CD14-positive monocyte (primary cell): Measurements from ENCODE around the gene MRPL54. TPM values are rescaled to one million over a fixed set of nuclear protein-coding genes. Genes with fewer than 3 reads are reported as not detected.
"Not testable (repeated sequence)": the region's sequence is repeated elsewhere in the genome, so short reads cannot be mapped to it uniquely, and the experiment has no call there.

ENCODE experiments used
- DNase-seq, 3 donors: peaks; one replicate each; pipeline ENCODE4 v3.0.0-alpha.2; 2011 to 2022
- H2AFZ ChIP-seq: 2 replicates; pipeline ENCODE4 v1.6.0; 2012; ENCODE audit warnings: mild to moderate bottlenecking, low read depth, low read length, inconsistent platforms; ENCODE audit not compliant: insufficient read depth, poor library complexity, severe bottlenecking
- H3K27ac ChIP-seq, 2 donors: 1 replicate in 1 of 2; 2 replicates in 1 of 2; pipeline ENCODE4 v1.5.1; 2012 to 2013; ENCODE audit warnings: low read length in 2 of 2, control low read depth in 1 of 2, inconsistent platforms in 1 of 2, low read depth in 1 of 2, mild to moderate bottlenecking in 1 of 2
- H3K27me3 ChIP-seq, 2 donors: one replicate each; pipeline versions ENCODE4 v1.6.0 to v1.6.1; 2011 to 2013; ENCODE audit warnings: low read length in 2 of 2; ENCODE audit not compliant: control insufficient read depth in 2 of 2, insufficient read depth in 2 of 2
- H3K36me3 ChIP-seq, 2 donors: replicated peaks in 1 of 2; 1 replicate in 1 of 2; 2 replicates in 1 of 2; pipeline versions ENCODE4 v1.5.1 to v1.6.1; 2012 to 2013; ENCODE audit warnings: low read length in 2 of 2, control low read depth in 1 of 2, inconsistent platforms in 1 of 2, mild to moderate bottlenecking in 1 of 2; ENCODE audit not compliant: insufficient read depth in 2 of 2, control insufficient read depth in 1 of 2
- H3K4me1 ChIP-seq, 2 donors: 1 replicate in 1 of 2; 2 replicates in 1 of 2; pipeline versions ENCODE4 v1.5.1 to v1.6.1; 2012 to 2013; ENCODE audit warnings: low read length in 2 of 2, control low read depth in 1 of 2, inconsistent platforms in 1 of 2, mild to moderate bottlenecking in 1 of 2, moderate library complexity in 1 of 2; ENCODE audit not compliant: insufficient read depth in 2 of 2, control insufficient read depth in 1 of 2
- H3K4me2 ChIP-seq: replicated peaks from 2 replicates; pipeline ENCODE3; 2012; ENCODE audit warnings: low read length, moderate library complexity, mild to moderate bottlenecking; ENCODE audit not compliant: poor library complexity, severe bottlenecking; ENCODE audit errors: extremely low read depth
- H3K4me3 ChIP-seq, 3 experiments: fragments of 200-600 bp in 1 of 3; sonication (generic) in 1 of 3; replicated peaks in 1 of 3; 1 replicate in 2 of 3; 2 replicates in 1 of 3; pipeline ENCODE4 v1.5.1; 2011 to 2013; ENCODE audit warnings: low read length in 3 of 3, mild to moderate bottlenecking in 3 of 3, control low read depth in 2 of 3, low read depth in 2 of 3, inconsistent platforms in 1 of 3, moderate library complexity in 1 of 3
- H3K79me2 ChIP-seq: 2 replicates; pipeline ENCODE4 v1.6.0; 2012; ENCODE audit warnings: mild to moderate bottlenecking, control low read depth, inconsistent platforms, low read length, moderate library complexity; ENCODE audit not compliant: insufficient read depth
- H3K9ac ChIP-seq: 2 replicates; pipeline ENCODE4 v1.6.0; 2017; ENCODE audit warnings: low read length, mild to moderate bottlenecking; ENCODE audit not compliant: insufficient read depth, poor library complexity, severe bottlenecking
- H3K9me3 ChIP-seq, 2 donors: replicated peaks in 1 of 2; 1 replicate in 1 of 2; 2 replicates in 1 of 2; pipeline versions ENCODE4 v1.5.1 to v1.6.1; 2012 to 2013; ENCODE audit warnings: low read length in 2 of 2, control low read depth in 1 of 2; ENCODE audit not compliant: control insufficient read depth in 1 of 2, insufficient read depth in 1 of 2
- H4K20me1 ChIP-seq: 2 replicates; pipeline ENCODE4 v1.6.0; 2012; ENCODE audit warnings: mild to moderate bottlenecking, low read length, control low read depth, moderate library complexity; ENCODE audit not compliant: insufficient read depth
- H3K27ac Mint-ChIP-seq, 7 donors: one replicate each; pipeline ENCODE4 v1.8.0; 2020; ENCODE audit warnings: mild to moderate bottlenecking in 7 of 7, mixed read lengths in 7 of 7, moderate library complexity in 6 of 7, inconsistent platforms in 2 of 7
- H3K27me3 Mint-ChIP-seq, 3 donors: one replicate each; pipeline ENCODE4 v1.8.0; 2021 to 2022; ENCODE audit warnings: low read depth in 3 of 3, mild to moderate bottlenecking in 3 of 3, mixed read lengths in 3 of 3, moderate library complexity in 3 of 3, inconsistent platforms in 1 of 3
- H3K36me3 Mint-ChIP-seq, 2 donors: one replicate each; pipeline ENCODE4 v1.8.0; 2020; ENCODE audit warnings: mixed read lengths in 2 of 2, inconsistent platforms in 1 of 2, mild to moderate bottlenecking in 1 of 2
- H3K4me1 Mint-ChIP-seq: one replicate; pipeline ENCODE4 v1.8.0; 2020; ENCODE audit warnings: mild to moderate bottlenecking, mixed read lengths
- H3K4me3 Mint-ChIP-seq, 2 donors: one replicate each; pipeline ENCODE4 v1.8.0; 2020; ENCODE audit warnings: mild to moderate bottlenecking in 2 of 2, mixed read lengths in 2 of 2, moderate library complexity in 1 of 2
- H3K9me3 Mint-ChIP-seq, 7 donors: one replicate each; pipeline ENCODE4 v1.8.0; 2020 to 2022; ENCODE audit warnings: mixed read lengths in 7 of 7, mild to moderate bottlenecking in 6 of 7, moderate library complexity in 6 of 7, inconsistent platforms in 2 of 7
- WGBS: methylation state at CpG from one replicate; pipeline ENCODE4 v1.1.5; 2013; ENCODE audit warnings: missing lambda C conversion rate; ENCODE audit not compliant: insufficient coverage; 5-methylcytosine and 5-hydroxymethylcytosine counted together
- intact Hi-C, 2 donors: fragments of 100-400 bp; cut with micrococcal nuclease; formaldehyde crosslinking; loops; one replicate each; pipeline versions ENCODE4 v1.15.0 to v1.15.1; 2023
- polyA plus RNA-seq, 3 donors: library from polyadenylated mRNA; depleted of rRNA in 1 of 3; unstranded in 2 of 3; stranded (reverse) in 1 of 3; fragments of 300-500 nt in 2 of 3; fragments of >200 nt in 1 of 3; fragmentation: Illumina TruSeq in 2 of 3; gene quantifications; 1 replicate in 2 of 3; 2 replicates in 1 of 3; pipeline ENCODE4 v1.2.3, GENCODE V29; 2012 to 2021
- TF ChIP-seq, protein P1 (sequence below): fragments of 200-600 bp; IDR thresholded peaks from one replicate; pipeline ENCODE4 v1.8.0; 2022; ENCODE audit warnings: antibody characterized with exemption, mild to moderate bottlenecking

The MRPL54 gene
- polyA plus RNA-seq, 3 donors: 39.9 to 133 (median 115) TPM

DNA sequence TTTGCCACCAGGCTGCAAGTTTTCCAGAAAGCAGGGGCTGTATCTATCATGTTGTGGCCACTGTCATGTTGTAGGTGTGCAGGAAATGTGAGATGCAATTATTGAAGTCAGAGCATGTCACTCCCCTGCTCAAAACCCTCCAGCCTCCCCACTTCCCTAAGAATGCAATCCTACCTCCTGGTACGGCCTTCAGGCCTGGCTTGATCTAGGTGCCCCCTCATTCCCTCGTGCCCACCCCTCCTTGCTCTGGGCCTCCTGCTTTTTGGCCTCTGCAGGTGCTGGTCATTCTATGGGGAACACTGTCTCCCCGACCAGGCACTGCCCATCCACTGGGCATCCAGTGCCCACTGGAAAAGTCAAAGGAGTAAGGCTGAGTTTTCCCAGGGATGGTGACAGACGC, 52.2 kb downstream of the MRPL54 start:
- 90% methylated on average over 2 of the region's 4 CpGs for WGBS
- Histone ChIP-seq H3K27ac (no peak overlapping the region), H3K4me2 (no peak overlapping the region), H2AFZ (no peak overlapping the region), H3K36me3 (no peaks in the 10 kb centered on the region), H3K9ac (no peak overlapping the region), H3K9me3 (no peaks in the 10 kb centered on the region), H3K4me3 (no peak overlapping the region), H3K79me2 (no peaks in the 10 kb centered on the region), H3K27me3 (no peaks in the 10 kb centered on the region), H4K20me1 (no peaks in the 10 kb centered on the region), H3K4me1 (peaks cover 14 to 26% of the 10 kb centered on the region in 2 donors)
- DNase-seq: no peak
- H3K9me3 Mint-ChIP-seq: peaks cover 0 to 4% (median 0%) of the 10 kb centered on the region in 7 donors
- peaks cover 9 to 17% (median 12%) of the 10 kb centered on the region in 3 donors for H3K27me3 Mint-ChIP-seq
- peak overlapping the region in 1 of 7 donors; percentile 32 for H3K27ac Mint-ChIP-seq
- TF ChIP-seq, protein P1, sequence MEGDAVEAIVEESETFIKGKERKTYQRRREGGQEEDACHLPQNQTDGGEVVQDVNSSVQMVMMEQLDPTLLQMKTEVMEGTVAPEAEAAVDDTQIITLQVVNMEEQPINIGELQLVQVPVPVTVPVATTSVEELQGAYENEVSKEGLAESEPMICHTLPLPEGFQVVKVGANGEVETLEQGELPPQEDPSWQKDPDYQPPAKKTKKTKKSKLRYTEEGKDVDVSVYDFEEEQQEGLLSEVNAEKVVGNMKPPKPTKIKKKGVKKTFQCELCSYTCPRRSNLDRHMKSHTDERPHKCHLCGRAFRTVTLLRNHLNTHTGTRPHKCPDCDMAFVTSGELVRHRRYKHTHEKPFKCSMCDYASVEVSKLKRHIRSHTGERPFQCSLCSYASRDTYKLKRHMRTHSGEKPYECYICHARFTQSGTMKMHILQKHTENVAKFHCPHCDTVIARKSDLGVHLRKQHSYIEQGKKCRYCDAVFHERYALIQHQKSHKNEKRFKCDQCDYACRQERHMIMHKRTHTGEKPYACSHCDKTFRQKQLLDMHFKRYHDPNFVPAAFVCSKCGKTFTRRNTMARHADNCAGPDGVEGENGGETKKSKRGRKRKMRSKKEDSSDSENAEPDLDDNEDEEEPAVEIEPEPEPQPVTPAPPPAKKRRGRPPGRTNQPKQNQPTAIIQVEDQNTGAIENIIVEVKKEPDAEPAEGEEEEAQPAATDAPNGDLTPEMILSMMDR: no peak
- H3K36me3 Mint-ChIP-seq: no peaks in the 10 kb centered on the region
- H3K4me1 Mint-ChIP-seq: peaks cover 16% of the 10 kb centered on the region
- intact Hi-C loops: no loop called here
- no peak overlapping the region for H3K4me3 Mint-ChIP-seq

DNA sequence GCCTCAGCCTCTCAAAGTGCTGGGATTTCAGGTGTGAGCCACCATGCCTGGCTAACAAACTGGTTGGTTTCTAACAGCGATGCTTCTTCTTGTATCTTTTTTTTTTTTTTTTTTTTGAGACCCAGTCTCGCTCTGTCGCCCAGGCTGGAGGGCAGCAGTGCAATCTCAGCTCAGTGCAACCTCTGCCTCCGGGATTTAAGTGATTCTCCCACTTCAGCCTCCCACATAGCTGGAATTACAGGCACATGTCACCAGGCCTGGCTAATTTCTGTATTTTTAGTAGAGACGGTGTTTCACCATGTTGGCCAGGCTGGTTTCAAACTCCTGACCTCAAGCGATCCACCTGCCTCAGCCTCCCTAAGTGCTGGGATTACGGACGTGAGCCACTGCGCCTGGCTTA, 53.7 kb downstream of the MRPL54 start:
- intact Hi-C loops, H3K79me2 ChIP-seq, H3K36me3 Mint-ChIP-seq, DNase-seq, H3K9me3 Mint-ChIP-seq, H3K27me3 ChIP-seq, H3K9me3 ChIP-seq, H3K36me3 ChIP-seq, H4K20me1 ChIP-seq, H2AFZ ChIP-seq, H3K9ac ChIP-seq, H3K4me2 ChIP-seq, H3K4me3 Mint-ChIP-seq, H3K4me3 ChIP-seq, H3K27ac ChIP-seq: not testable (repeated sequence)
- Mint-ChIP-seq H3K4me1 (peaks cover 16% of the 10 kb centered on the region), H3K27me3 (peaks cover 9 to 16% (median 12%) of the 10 kb centered on the region in 3 donors), H3K27ac (peak overlapping the region in 2 of 7 donors; percentile 48 to 63)
- WGBS: 93% methylated on average over 8 of the region's 9 CpGs
- peaks cover 14 to 26% of the 10 kb centered on the region in 2 donors for H3K4me1 ChIP-seq
